Endothelial cell of umbilical vein (primary cell): ENCODE results near the gene RPS6KA4. TPM values are rescaled to one million over a fixed set of nuclear protein-coding genes. Genes with fewer than 3 reads are reported as not detected.
A peak's percentile ranks its signal among the peaks of the same experiment; 100 is the strongest.

Experiments used
- BruUV-seq: library from RNA; stranded (reverse); fragments of 400-500 nt; replicated peaks from 2 replicates; lab custom pipeline; 2021; lab: Mats Ljungman, UMichigan
- CTCF ChIA-PET: fragments of 300-600, 350-600 bp; sonication (Branson Sonifier 250); formaldehyde crosslinking; loops from one replicate; lab custom pipeline; 2021; ENCODE audit warnings: antibody characterized with exemption, inconsistent platforms; lab: Charles Lee
- POLR2A ChIA-PET: fragments of 300-600, 350-600 bp; sonication (Branson Sonifier 250); formaldehyde crosslinking; loops from one replicate; lab custom pipeline; 2021; ENCODE audit warnings: antibody characterized with exemption, inconsistent platforms; lab: Charles Lee
- DNase-seq: peaks from one replicate; pipeline ENCODE4 v3.0.0-alpha.2; 2011; ENCODE audit warnings: low read depth, low spot score
- FAIRE-seq: peaks from 2 replicates; lab custom pipeline; 2011; peaks lifted over from hg19 to GRCh38; lab: Jason Lieb, UNC
- H2AFZ ChIP-seq: 2 replicates; pipeline ENCODE4 v1.6.0; 2012; ENCODE audit warnings: low read depth, low read length, control low read depth, inconsistent platforms
- H3K27ac ChIP-seq: 2 replicates; pipeline ENCODE4 v1.5.1; 2011; ENCODE audit warnings: low read depth, mild to moderate bottlenecking, control low read depth, low read length, moderate library complexity; ENCODE audit not compliant: insufficient read depth
- H3K27me3 ChIP-seq, 2 experiments: 2 replicates each; pipeline versions ENCODE4 v1.6.0 to v1.6.1; 2011; ENCODE audit warnings: low read length in 2 of 2, mixed read lengths in 1 of 2; ENCODE audit not compliant: control insufficient read depth in 2 of 2, insufficient read depth in 2 of 2
- H3K36me3 ChIP-seq, 2 experiments: 2 replicates in 1 of 2; 3 replicates in 1 of 2; pipeline ENCODE4 v1.5.1; 2011; ENCODE audit warnings: low read length in 2 of 2, mild to moderate bottlenecking in 1 of 2, moderate library complexity in 1 of 2; ENCODE audit not compliant: control insufficient read depth in 2 of 2, insufficient read depth in 2 of 2; ENCODE audit errors: extremely low read depth in 1 of 2
- H3K4me1 ChIP-seq: 3 replicates; pipeline ENCODE4 v1.5.1; 2011; ENCODE audit warnings: mild to moderate bottlenecking, low read length; ENCODE audit not compliant: control insufficient read depth, insufficient read depth; ENCODE audit errors: extremely low read depth
- H3K4me2 ChIP-seq: 2 replicates; pipeline ENCODE4 v1.6.1; 2011; ENCODE audit warnings: low read length, control low read depth, mixed read lengths; ENCODE audit not compliant: insufficient read depth
- H3K4me3 ChIP-seq, 3 experiments: fragments of 200-600 bp in 1 of 3; sonication (generic), shearing (Covaris generic) in 1 of 3; replicated peaks in 1 of 3; 2 replicates each; pipeline ENCODE4 v1.5.1; 2011 to 2016; ENCODE audit warnings: control low read depth in 3 of 3, low read length in 3 of 3, mild to moderate bottlenecking in 2 of 3, inconsistent platforms in 1 of 3, low read depth in 1 of 3, moderate library complexity in 1 of 3; ENCODE audit not compliant: insufficient read depth in 1 of 3
- H3K79me2 ChIP-seq: 2 replicates; pipeline ENCODE4 v1.6.0; 2012; ENCODE audit warnings: low read length, inconsistent platforms; ENCODE audit not compliant: control insufficient read depth, insufficient read depth
- H3K9ac ChIP-seq: replicated peaks from 2 replicates; pipeline ENCODE3; 2011; ENCODE audit warnings: low read length, control low read depth; ENCODE audit not compliant: insufficient read depth; ENCODE audit errors: extremely low read depth
- H3K9me1 ChIP-seq: replicated peaks from 3 replicates; pipeline ENCODE4 v1.6.0; 2011; ENCODE audit warnings: mild to moderate bottlenecking, low read length; ENCODE audit not compliant: control insufficient read depth, insufficient read depth; ENCODE audit errors: extremely low read depth
- H3K9me3 ChIP-seq: replicated peaks from 2 replicates; pipeline ENCODE4 v1.5.1; 2012; ENCODE audit warnings: low read length, inconsistent platforms; ENCODE audit not compliant: control insufficient read depth, insufficient read depth
- H4K20me1 ChIP-seq: replicated peaks from 2 replicates; pipeline ENCODE3; 2011; ENCODE audit warnings: mild to moderate bottlenecking, low read length; ENCODE audit not compliant: control insufficient read depth, insufficient read depth; ENCODE audit errors: extremely low read depth
- FOS ChIP-seq: IDR thresholded peaks from 2 replicates; pipeline ENCODE4 v1.6.1; 2011; ENCODE audit warnings: mild to moderate bottlenecking, low read length, moderate library complexity, borderline replicate concordance; ENCODE audit not compliant: insufficient read depth
- GATA2 ChIP-seq: IDR thresholded peaks from 2 replicates; pipeline ENCODE4 v1.7.0; 2011; ENCODE audit warnings: low read depth, mild to moderate bottlenecking, moderate library complexity, mixed read lengths, low read length; ENCODE audit not compliant: insufficient read length, insufficient read depth
- MYC ChIP-seq: IDR thresholded peaks from one replicate; pipeline ENCODE4 v1.6.1; 2011; ENCODE audit warnings: mild to moderate bottlenecking, low read depth, low read length
- POLR2A ChIP-seq: IDR thresholded peaks from 2 replicates; pipeline ENCODE4 v1.6.1; 2012; ENCODE audit warnings: low read depth, mild to moderate bottlenecking, control low read depth, low read length
- POLR2AphosphoS5 ChIP-seq: IDR thresholded peaks from 2 replicates; pipeline ENCODE4 v1.6.1; 2012; ENCODE audit warnings: low read depth, mild to moderate bottlenecking, control low read depth, low read length, moderate library complexity; ENCODE audit not compliant: insufficient read depth
- dilution Hi-C: fragments of 300-500 bp; cut with MboI; formaldehyde crosslinking; loops from one replicate; pipeline ENCODE4 v1.15.0; 2019; ENCODE audit warnings: low sequenced_read_pairs; ENCODE audit not compliant: extremely low pct_ligation_motif_present
- intact Hi-C: fragments of 100-400 bp; cut with micrococcal nuclease; formaldehyde crosslinking; loops from one replicate; pipeline ENCODE4 v1.10.0; 2022
- polyA plus RNA-seq, 4 experiments: library from polyadenylated mRNA; depleted of rRNA in 3 of 4; stranded (reverse) in 3 of 4; unstranded in 1 of 4; fragments of >200 nt; gene quantifications; 2 replicates each; pipeline versions ENCODE4 v1.2.1 to v1.2.3, GENCODE V29; 2011 to 2012; ENCODE audit warnings: missing spikeins in 1 of 4
- total RNA-seq: library from RNA; stranded (reverse); gene quantifications from 2 replicates; pipeline ENCODE4 v1.2.3, GENCODE V29; 2021

RPS6KA4 gene
- total and polyA plus RNA-seq, 2 donors (not counting 3 experiments of a cell fraction or from before 2014, with no cell fraction given): 26.5 to 44.1 TPM

DNA sequence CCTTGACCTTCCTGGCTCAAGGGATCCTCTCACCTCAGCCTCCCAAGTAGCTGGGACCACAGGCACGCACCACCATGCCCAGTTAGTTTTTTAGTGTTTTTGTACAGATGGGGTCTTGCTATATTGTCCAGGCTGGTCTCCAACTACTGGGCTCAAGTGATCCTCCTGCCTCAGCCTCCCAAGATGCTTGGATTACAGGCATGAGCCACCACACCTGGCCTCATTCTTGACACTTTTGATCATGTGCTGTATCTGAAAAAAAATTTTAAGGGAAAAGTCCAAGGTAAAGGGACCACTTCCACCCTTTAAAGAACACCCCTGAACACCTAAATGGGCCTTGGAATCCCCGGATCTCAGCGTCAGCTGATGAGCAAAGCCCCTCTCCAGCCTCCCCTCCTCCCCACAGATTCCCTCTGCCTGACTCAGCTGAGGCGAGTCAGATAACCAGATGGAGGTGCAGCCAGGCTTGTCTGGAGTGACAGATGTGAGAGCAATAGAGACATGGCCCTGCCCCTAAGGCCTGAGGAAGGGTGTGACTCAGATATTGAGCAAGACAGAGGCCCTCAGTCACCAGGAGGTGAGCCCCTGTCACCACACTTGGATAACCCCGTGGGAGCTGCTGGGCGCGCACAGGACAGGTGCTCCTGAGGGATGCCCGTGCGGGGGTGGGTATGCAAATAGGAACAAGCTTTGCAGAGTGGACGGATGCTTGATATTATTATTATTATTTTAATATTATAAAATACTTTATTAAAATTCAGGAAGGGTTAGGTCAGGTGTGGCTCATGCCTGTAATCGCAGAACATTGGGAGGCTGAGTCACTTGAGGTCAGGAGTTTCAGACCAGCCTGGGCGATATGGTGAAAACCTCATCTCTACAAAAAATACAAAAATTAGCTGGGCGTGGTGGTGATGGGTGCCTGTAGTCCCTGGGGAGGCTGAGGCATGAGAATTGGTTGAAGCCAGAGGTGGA lies 23.9 kb upstream of the RPS6KA4 start:
- H3K79me2 ChIP-seq: no peaks in the 10 kb centered on the region
- H3K27ac ChIP-seq: no peak overlapping the region
- intact Hi-C loops (no loop called here), dilution Hi-C loops (no loop called here)
- no peaks in the 10 kb centered on the region for H3K9me1 ChIP-seq
- no peaks in the 10 kb centered on the region for H3K27me3 ChIP-seq
- FAIRE-seq (peak; percentile 52), DNase-seq (peak; percentile 39)
- H2AFZ ChIP-seq: no peak overlapping the region
- ChIA-PET POLR2A (no interaction called here), CTCF (interaction anchor here (0.9 to 5.4 kb wide), 3 partner anchors 18 to 131 kb away, joined by 3 to 71 read pairs (median 3); partner anchors contain the start of genes PRDX5 and TRMT112)
- no peaks in the 10 kb centered on the region for H3K9me3 ChIP-seq
- no peak overlapping the region for H3K4me2 ChIP-seq
- H3K4me3 ChIP-seq: no peak overlapping the region
- peak; percentile 62 for TF ChIP-seq FOS
- TF ChIP-seq POLR2A: no peak
- TF ChIP-seq POLR2AphosphoS5: peak; percentile 36
- TF ChIP-seq GATA2: peak; percentile 65
- TF ChIP-seq MYC: no peak
- BruUV-seq: no TSS peak
- H3K4me1 ChIP-seq: peaks cover 3% of the 10 kb centered on the region
- no peaks in the 10 kb centered on the region for H3K36me3 ChIP-seq
- H4K20me1 ChIP-seq: no peaks in the 10 kb centered on the region
- H3K9ac ChIP-seq: no peak overlapping the region
